GM18520 (cell line): Measurements from ENCODE around the gene ASTN2.

Experiments used
- ATAC-seq: cut with Tn5 transposase; IDR thresholded peaks from one replicate; pipeline ENCODE4 v1.9.1; 2021; ENCODE audit not compliant: unreplicated experiment

Gene ASTN2

DNA sequence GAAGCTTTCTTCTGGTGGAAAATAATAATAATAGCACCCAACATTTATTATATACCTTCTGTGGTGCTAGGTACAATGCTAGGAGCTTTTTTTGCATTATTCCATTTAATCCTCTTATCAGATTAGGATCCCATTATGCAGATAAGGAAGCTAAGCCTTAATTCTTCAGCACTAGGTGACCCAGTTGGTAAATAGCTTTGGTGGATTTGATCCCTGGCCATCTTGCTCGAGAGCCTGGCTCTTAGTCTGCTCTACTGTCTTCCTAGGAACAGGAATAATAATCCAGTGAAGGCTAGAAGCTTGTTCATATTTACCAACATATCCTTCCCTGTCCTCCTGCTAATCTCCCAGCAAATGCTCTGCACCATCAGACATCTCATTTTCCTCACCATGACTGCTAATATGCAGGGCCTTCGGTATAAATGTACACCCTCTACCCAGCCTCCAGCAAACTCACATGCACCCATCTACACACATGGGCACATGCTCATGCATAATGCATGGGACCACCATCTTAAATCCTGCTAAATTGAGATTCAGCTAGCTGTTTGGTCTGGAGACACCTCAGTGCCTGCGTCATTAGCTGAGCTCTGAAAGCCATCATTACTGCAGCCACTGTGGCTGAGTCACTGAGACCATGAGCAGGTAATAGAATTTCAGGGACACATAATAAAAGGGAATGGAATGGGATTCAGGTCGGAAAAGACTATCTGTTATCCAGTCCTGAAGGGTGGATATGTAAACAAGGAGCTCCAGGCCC is 640.3 kb downstream of the ASTN2 start:
- ATAC-seq: no peak

DNA sequence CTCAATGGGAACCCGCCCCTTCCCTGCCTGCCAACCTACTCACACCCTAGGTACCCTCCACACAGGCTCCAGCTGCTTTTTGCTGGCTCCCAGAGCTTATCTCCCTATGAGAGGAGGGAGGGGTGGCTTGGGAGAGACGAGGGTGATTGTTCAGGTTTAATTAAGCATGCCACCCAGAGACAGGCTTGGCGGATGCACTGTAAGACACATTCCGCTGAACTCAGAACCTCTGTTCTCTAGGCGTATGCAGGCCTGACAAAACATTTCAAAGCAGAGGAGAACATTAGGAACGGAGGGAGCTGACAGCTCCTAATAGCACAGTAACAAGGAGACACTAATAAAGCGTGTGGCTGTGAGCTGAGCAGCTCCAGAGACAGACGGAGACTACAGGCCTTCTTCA is 647.6 kb downstream of the ASTN2 start:
- no peak for ATAC-seq

DNA sequence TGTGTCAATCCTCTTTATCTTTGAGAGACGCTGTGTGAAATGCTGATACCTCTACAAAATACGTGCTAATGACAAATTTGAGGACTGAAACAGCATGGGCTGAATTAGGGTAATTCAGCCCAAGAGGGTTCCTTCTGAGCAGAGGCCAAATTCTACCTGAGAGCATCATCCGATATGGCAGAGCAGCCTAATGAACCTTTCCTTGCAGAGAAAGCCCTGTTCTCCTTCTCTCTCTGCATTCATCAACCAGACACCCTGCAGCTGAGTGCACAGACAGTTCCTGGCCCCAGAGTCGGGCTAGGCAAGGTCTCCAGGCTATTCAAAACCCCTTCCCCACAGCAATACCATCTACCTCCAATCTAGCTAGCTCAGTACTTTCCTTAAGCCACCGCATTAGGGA is 649.8 kb downstream of the ASTN2 start:
- ATAC-seq: no peak

DNA sequence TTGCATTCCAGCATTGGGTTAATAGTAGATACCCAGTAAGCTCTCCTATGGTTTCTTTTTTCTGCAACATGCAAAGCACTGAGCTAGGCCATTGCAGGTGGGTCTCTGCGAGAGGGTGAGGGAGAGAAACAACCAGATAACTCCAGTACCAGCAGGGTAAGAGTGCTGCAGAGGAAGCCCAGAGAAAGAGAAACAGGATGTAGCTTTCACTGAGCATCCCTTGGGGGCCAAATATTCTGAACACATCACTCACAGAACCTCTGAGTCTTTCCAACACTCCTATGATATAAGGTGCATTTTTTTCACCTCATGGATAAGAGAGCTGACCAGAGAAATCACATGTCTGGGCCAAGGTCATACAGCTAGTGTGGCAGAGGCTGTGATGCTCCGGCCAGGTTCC is 651.1 kb downstream of the ASTN2 start:
- ATAC-seq: no peak

DNA sequence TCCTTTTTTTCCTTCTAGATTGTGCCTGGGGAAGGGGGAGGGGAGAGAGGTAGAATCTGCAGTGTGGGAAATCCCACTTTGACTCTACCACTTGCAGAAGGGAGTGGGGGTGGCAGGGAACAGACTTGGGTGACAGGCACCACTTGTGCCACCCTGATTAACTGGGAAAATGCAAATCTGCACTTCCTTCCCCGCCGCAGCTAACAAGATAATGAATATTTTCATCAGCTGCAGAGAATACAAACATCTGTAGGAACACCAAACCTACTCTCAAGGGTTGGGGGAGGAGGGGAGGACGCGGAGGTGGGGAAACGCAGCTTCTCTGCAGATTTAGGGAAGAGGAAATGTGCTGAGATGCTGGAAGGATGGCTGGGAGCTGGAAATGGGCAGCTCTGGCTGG is 654.2 kb downstream of the ASTN2 start:
- no peak for ATAC-seq

DNA sequence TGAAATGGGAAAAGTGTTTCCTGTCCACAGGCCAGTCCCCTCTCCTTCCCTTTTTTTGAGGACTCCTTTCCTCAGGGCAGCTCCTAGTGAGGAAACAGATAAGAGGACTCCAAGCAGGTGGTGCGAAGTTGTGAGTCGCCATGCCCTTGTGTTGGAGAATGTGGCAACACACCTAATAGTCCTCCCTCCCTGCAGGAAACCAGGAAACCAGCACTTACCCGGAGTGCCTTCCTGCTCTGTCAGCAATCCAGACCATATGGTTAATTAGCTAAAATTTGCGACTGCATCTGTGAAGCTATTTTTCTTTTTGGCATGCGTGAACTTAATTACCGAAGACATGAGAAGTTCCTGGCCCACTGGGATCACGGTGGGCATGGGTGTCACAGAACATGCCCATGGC is 657.8 kb downstream of the ASTN2 start:
- ATAC-seq: no peak

DNA sequence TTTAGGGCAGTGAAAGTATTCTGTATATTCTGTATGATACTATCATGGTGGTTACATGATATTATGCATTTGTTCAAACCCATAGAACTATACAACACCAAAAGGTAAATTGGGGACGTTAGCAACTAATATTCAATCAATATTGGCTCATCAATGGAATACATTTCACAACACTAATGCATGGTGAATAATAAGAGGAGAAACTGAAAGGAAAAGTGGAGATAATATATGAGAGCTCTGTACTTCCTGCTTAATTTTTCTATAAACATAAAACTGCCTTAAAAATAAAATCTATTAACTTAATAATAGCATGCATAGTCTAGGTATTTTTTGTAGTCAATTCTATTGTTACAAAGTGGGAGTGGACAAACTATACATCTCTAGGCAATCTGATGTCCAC is 661.5 kb downstream of the ASTN2 start:
- no peak for ATAC-seq

DNA sequence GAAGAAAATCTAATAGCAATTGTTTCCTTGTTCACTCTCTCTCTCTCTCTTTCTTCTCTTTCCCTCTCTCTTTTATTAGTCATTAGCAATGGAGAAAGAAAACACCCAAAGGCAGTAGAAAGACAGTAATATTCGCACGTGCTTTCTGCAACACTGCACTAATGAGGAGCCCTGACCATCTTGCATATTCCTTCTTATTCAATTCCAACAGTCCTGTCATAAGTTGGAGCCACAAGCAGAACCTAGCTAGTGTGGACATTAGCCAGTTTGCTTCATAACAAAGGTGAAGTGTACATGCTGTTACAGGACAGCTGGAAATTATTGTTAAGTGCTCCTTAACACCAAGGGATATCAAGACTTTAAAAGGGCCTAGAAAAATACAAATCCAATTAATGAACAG is 664.3 kb downstream of the ASTN2 start:
- no peak for ATAC-seq

DNA sequence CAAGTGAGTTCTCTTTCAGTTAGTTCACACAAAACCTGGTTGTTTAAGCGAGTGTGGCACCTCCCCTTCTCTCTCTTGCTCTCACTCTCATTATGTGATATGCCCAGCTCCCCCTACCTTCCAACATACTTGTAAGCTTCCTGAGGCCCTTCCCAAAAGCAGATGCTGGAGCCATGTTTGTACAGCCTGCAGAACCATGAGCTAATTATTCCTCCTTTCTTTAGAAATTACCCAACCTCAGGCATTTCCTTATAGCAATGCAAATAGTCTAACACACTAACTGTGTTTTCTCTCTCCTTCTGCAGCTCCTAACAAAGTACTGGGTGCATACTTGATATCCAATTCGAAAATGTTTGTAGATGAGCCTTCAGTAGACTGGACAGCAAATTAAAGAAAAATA is 665.1 kb downstream of the ASTN2 start:
- ATAC-seq: no peak

DNA sequence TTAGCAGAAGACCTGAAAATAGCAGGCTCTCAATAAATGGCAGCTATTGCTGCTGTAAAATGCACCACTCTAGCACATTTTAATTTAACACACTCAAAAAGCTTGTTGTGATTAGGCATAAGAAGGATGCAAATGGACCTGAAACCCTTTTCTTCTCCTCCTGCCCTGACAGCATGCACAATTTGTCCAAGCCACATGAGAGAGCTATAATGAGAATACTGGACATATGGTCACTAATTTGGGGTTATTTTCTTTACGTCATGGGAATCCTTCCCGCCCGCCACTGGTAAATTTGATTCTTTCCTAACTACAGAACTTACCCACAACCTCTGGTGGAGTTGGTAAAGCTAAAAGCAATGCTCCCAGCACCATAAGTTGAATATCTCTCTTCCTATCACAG is 665.7 kb downstream of the ASTN2 start:
- no peak for ATAC-seq

DNA sequence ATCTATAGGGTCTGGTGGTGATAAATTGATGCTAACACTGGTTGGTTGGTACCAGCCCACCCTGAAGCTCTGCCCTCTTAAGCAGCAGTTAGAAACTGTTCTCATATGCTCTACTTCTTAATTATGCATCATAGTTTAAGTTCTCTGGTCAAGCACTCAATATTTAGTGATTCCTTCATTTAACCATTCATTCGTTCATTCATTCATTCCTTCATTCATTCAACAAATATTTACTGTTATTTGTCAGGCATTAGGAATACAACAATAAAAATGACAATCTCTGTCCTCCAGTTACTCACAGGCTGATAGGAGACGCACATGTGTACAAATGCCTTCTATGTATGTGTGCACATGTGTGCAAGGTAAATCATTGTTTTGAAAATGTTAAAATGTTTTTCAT is 673.1 kb downstream of the ASTN2 start:
- ATAC-seq: no peak

DNA sequence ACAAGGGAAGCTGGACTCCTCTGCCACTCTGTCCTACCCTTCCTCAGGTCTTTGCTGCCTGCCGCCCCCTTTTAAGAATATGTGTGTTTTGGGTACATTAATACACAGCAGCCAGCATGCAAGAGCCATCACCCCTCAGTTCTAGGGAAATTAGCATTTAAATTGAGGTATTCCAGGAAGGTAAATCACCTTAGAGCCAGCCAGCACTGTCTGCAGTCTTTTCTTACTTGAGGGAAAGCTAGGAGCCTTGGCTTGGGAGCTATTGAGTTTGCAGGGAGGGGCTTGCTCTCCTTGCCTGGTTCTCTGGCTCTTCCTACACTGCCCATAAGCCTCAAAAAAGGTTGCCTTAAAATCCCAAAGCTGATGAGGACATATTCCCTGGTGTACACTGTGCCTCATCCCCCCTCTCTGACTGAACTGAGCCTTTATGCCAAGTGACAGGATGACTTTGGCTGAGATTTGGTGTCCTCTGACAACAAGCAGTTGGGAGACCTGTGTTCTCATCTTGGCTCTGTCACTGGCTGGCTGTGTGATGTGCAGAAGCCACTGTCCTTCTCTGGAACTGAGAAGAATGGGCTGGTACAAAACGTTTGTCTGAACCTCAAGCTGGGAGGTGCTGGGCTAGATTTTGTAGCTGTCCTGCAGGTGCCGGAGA is 673.6 kb downstream of the ASTN2 start:
- ATAC-seq: no peak

DNA sequence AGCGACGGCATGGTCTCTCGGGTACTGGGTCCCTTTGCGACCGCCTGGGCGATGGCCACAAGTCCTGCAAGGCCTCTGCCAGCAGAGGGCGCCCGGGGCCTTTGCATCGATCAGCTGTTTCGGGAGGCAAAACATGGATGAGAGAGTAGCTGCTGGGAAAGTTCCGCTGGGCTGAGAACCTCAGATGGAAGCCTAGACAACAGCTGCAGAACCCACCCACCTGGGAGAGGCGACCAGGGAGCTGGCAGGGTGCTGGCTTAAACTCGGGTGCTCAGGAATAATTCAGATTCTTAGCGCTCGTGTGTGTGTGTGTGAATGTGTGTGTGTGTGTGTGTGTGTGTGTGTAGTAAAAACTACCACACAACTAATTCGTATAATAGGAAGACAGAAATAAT is 677.7 kb downstream of the ASTN2 start:
- ATAC-seq: no peak

DNA sequence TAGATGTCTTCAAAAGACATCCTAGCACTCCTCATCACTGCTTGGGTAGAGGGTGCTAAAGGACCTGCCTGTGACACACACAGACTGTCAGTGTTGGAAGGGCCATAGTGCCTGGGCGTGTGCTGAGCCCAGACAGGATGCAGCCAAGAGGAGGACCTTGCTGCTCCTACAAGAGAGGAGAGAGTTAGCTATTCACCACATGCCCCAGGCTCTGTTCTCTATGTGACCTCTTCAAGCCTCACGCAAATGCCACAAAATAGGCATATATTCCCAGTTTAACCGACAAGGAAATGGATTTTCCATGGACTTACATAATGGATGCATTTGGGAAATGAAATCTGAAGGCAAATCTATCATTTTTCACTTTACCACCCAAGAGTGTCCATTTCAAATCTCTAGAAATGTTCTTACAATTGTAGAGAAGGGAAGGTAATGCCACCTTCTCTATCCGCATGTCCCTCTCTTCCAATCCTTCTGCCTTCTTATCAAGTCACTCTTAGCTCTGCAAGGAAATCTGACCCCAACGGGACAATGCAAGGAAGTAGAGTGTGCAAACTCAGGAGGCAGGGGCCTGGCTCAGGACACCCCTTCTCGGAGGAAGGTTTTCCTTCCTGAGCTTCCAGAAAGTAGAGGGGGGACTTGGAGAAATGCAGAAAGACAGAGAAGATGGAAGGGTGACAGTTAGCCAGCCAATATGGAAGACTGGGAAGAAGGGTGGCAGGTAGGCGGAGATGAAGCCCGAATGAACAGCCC is 678.3 kb downstream of the ASTN2 start:
- ATAC-seq: no peak

DNA sequence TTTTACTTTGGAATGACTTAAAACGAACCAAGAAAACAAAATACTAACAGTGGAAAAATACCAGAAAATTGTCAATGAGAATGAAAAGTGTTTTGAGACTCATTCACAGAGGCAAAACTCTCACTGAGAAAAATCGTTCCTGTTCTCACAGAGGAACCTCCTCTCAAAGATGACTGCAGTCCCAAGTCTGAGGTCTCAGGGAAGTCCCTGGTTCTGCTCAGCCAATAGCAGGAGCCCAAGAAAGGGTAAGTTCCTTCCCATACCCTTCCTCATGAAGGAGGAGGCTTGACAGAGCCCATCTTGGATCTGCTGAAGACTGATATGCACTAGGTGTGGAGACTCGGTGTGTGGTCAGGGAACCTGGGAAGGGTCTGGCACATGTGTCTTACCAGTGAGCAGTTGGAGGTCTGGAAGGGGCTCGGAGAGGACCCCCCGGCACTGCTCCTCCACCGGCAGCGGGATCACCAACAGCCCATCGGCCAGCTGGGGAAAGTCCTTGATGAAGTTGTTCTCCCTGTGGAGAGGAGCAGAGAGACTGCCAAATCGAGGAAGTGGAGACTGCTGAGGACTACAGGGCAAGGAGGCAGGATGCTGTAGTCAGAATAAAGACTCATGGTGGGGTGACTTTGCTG is 681.7 kb downstream of the ASTN2 start:
- no peak for ATAC-seq

DNA sequence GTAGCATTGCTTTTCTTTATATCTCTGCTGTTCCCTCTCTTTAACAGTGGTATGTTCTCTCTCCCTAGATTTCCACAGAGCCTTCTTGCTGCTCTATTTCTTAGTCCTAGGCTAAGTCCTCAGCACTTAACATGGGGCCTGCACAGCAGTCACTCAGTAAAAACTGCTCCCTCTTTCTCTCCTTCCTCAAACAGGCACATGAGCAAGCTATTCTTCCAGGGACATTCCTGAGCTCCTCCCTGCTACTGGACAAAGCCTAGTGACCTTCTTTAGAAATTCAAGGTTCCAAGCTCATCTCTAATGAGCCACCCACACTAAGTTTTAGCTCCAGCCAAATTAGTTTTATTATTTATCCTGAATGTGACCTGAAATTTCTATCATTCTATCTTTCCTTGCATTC is 688.3 kb downstream of the ASTN2 start:
- no peak for ATAC-seq

DNA sequence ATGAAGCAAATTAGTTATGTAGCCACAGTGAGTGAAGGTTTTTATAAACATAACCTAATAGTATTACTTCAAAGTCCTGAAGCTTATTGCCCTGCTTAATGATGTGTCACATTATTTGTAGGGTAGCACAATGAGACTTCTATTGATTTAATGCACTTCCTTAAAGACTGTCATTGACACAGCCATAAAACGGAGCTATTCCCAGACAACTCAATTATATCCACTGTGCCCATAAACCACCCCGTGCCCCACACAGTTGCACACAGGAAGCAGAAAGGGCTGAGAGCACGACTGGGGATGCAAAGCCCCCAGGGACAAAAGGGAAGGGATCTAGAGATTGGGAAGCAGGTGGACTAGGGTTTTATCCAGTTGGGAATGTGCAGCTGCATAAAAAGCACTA is 690.7 kb downstream of the ASTN2 start:
- no peak for ATAC-seq

DNA sequence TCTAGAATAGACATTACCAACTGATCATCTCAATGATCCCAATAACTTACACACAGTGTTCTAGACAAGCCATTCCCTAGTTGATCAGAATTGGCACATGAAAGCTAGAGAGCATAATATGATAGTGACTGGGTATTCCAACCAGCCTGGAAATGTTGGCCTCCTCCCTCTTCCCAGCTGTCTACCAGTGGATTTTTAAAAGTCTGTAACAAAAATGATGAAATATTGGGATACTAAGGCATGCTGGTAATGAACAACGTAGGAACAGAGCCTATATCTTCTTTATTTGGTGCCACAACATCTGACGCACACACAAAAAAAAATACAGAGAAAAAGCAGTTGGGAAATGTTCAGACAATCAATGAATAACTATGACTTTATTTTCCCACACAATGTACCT is 692.9 kb downstream of the ASTN2 start:
- ATAC-seq: no peak

DNA sequence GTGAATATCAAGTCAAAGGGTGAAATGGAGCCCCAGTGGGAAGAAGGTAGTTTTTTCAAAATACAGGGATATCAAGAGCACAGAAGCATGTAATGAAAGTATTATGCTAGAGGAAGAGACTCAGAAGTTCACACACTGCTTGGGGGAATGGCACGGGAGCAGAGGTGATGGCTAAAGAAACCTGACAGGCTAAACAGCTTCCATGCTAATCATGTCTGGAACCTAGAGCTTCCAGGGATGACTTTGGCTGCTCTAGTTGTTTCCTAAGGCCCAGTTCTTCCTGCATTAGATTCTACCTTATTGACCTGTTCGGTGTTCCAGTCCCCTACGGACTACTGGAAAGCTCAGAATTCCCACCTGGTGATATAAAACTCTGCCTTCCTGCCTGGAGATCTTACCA is 693.4 kb downstream of the ASTN2 start:
- ATAC-seq: no peak

DNA sequence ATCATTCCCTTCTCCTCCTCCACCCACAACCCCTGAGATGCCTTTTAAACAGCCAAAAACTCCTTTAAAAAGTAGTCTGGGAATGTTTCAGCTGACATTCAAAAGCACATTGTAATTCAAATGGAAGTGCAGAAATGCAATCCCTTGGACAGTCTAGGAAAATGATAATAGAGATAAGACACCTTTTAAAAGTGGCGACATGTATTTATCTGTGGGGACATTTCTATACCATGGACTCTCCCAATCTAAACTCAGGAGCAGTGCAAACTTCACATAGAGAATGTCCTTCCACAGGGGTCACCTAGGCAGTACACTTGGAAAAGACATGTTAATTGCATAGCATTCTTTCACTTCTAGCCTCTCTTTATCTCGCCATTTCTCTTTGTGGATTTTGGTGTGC is 694.7 kb downstream of the ASTN2 start:
- ATAC-seq: no peak

DNA sequence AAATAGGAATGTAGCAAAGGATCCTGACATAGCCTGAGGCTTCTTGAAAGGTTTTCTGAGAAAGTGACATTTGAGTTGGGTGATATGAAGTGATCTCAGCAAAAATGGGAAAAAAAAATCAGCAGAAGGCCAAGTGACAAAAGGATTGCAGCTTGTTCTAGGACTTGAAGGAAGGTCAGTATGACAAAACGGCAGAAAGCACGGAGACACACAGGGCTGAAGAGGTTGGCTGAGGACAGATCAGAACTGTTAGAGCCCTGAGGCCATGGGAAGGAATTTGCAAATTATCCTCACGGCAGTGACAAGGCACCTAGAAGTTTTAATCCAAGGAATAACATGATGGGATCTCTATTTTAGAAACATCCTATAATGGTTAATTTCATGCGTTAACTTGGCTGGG is 696.7 kb downstream of the ASTN2 start:
- no peak for ATAC-seq

DNA sequence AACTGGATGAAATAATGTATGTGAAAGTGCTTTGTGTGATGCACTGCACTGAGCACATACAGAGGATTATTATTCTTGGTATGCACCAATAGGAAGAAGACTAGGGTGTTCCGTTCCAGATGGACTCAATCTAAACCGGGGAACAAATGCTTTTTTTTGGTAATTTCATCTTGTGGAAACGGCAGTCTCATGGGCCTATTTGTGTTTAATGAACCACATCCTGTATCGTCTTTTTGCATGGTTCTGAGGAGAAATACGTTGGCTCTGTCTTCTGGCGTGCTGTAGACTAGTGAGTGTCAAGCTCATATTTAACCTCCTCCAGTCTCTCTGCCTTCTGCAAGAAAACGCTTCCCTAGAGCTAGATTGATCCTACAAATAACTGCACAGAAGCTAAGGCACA is 697.7 kb downstream of the ASTN2 start:
- ATAC-seq: no peak
